MM.1S (cell line): ENCODE data around the gene ITLN1.

Experiments
- CTCF ChIP-seq: fragments of 300-600 bp; sonication (generic); IDR thresholded peaks from 2 replicates; pipeline ENCODE4 v1.5.1; 2016; ENCODE audit warnings: antibody characterized with exemption, low read length, mixed read lengths
- EZH2phosphoT487 ChIP-seq: fragments of 300-600 bp; sonication (generic); IDR thresholded peaks from 2 replicates; pipeline ENCODE4 v1.6.1; 2018; ENCODE audit warnings: antibody characterized with exemption, low read length

GRCh38 chr1:160839746-160840145 is 45.2 kb downstream of the ITLN1 start:
- TF ChIP-seq CTCF (no peak), EZH2phosphoT487 (no peak)
